Smooth muscle cell (in vitro differentiated cells): Measurements from ENCODE around the gene SEPHS2. TPM values are rescaled to one million over a fixed set of nuclear protein-coding genes. Genes with fewer than 3 reads are reported as not detected.

ENCODE experiments used
- DNase-seq: peaks from one replicate; lab custom pipeline; 2025; ENCODE audit not compliant: unreplicated experiment; lab: John Stamatoyannopoulos, UW
- H2AFZ ChIP-seq: fragments of 200-600 bp; sonication (generic); 2 replicates; pipeline ENCODE4 v1.6.0; 2016; ENCODE audit warnings: antibody characterized with exemption, low read depth, mild to moderate bottlenecking
- H3F3A ChIP-seq: fragments of 200-600 bp; sonication (generic); 2 replicates; pipeline ENCODE4 v1.6.0; 2017; ENCODE audit warnings: antibody characterized with exemption, low read depth
- H3K27ac ChIP-seq: fragments of 200-600 bp; sonication (generic); 2 replicates; pipeline ENCODE4 v1.5.1; 2016; ENCODE audit warnings: low read depth, mild to moderate bottlenecking
- H3K27me3 ChIP-seq: fragments of 200-600 bp; sonication (generic); 2 replicates; pipeline ENCODE4 v1.6.1; 2016; ENCODE audit warnings: low read depth, mild to moderate bottlenecking
- H3K36me3 ChIP-seq: fragments of 200-600 bp; sonication (generic); 2 replicates; pipeline ENCODE4 v1.5.1; 2016; ENCODE audit warnings: low read depth
- H3K4me1 ChIP-seq: fragments of 200-600 bp; sonication (generic); 2 replicates; pipeline ENCODE4 v1.5.1; 2016; ENCODE audit warnings: low read depth
- H3K4me2 ChIP-seq: fragments of 200-600 bp; sonication (generic); 2 replicates; pipeline ENCODE4 v1.6.0; 2016; ENCODE audit warnings: mild to moderate bottlenecking
- H3K4me3 ChIP-seq: fragments of 200-600 bp; sonication (generic); 2 replicates; pipeline ENCODE4 v1.5.1; 2016; ENCODE audit warnings: mild to moderate bottlenecking
- H3K79me2 ChIP-seq: fragments of 200-600 bp; sonication (generic); 2 replicates; pipeline ENCODE4 v1.6.0; 2016; ENCODE audit warnings: low read depth, mild to moderate bottlenecking
- H3K9ac ChIP-seq: fragments of 200-600 bp; sonication (generic); 2 replicates; pipeline ENCODE4 v1.6.0; 2016; ENCODE audit warnings: low read depth
- H3K9me3 ChIP-seq: fragments of 200-600 bp; sonication (generic); replicated peaks from 2 replicates; pipeline ENCODE4 v1.5.1; 2016; ENCODE audit warnings: low read depth
- H4K20me1 ChIP-seq: fragments of 200-600 bp; sonication (generic); 2 replicates; pipeline ENCODE4 v1.6.0; 2016; ENCODE audit warnings: low read depth
- CTCF ChIP-seq: fragments of 200-600 bp; sonication (generic); IDR thresholded peaks from 2 replicates; pipeline ENCODE4 v1.5.1; 2017; ENCODE audit warnings: borderline replicate concordance, mild to moderate bottlenecking, antibody characterized with exemption; ENCODE audit not compliant: insufficient read depth, poor library complexity, severe bottlenecking
- WGBS: methylation state at CpG from one replicate; pipeline ENCODE4 v1.1.7; 2016; ENCODE audit warnings: low lambda C conversion rate; 5-methylcytosine and 5-hydroxymethylcytosine counted together
- polyA plus RNA-seq: library from polyadenylated mRNA; unstranded; fragments of >200 nt; fragmentation: Nextera tagmentation; extraction: Ambion mirVana; gene quantifications from 2 replicates; pipeline ENCODE4 v1.2.1, GENCODE V29; 2016
- total RNA-seq: library from RNA; depleted of rRNA; stranded (reverse); fragments of >200 nt; gene quantifications from 2 replicates; pipeline ENCODE4 v1.2.3, GENCODE V29; 2014

The SEPHS2 gene
- total and polyA plus RNA-seq, 2 experiments from 2014 or later: 12.1 to 26.4 TPM

DNA sequence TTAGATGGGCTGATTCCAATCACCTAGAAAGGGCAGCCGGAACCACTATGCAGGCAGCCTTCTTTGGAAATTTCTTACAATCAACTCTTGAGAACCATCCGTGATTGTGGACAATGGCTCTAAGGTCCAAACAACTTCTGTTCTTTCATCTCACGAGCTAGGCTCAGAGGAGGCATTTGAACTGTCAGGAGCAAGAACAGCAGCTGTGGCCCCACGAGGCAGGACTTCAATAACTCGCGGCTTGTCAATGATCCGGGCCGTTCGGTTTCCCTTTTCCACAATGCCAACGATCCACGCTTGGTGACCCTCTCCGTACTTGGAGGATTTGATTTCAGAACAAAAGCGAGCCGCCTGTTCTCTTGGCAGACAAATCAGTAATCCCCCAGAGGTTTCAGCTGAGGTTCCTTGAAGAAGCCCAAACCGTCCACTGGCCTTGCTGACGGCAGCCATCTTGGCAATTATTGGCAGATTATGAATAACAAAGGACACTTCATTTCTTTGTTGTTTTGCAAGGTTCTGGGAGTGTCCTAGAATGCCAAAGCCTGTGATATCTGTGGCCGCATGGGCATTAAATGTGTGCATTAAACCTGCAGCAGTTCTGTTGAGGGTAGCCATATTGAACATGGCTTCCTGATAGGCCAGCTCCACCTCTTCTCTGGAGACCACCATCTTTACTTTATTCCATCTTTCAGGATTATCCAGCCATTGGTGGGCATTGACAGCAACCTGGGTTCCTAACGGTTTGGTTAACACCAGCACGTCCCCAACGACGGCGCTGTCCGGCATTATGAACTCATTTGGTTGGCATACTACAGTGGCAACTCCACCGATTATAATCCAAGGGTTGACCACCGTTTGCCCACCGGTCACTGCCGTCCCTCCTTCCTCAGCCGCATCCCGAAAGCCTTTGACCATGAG, 1.2 kb downstream of the SEPHS2 start:
- Histone ChIP-seq H3K4me1 (peaks cover 8% of the 10 kb centered on the region), H3K9ac (peak overlapping the region; percentile 97), H3K9me3 (no peaks in the 10 kb centered on the region), H2AFZ (peak overlapping the region; percentile 90), H3K36me3 (no peaks in the 10 kb centered on the region), H3K79me2 (peaks cover 8% of the 10 kb centered on the region), H3K4me2 (peak overlapping the region; percentile 93), H3K27me3 (no peaks in the 10 kb centered on the region), H3K27ac (peak overlapping the region; percentile 97), H3K4me3 (peak overlapping the region; percentile 87), H4K20me1 (peaks cover 4% of the 10 kb centered on the region), H3F3A (no peaks in the 10 kb centered on the region)
- no peak for DNase-seq
- TF ChIP-seq CTCF: no peak
- 97% methylated on average over 29 of the region's 29 CpGs for WGBS

DNA sequence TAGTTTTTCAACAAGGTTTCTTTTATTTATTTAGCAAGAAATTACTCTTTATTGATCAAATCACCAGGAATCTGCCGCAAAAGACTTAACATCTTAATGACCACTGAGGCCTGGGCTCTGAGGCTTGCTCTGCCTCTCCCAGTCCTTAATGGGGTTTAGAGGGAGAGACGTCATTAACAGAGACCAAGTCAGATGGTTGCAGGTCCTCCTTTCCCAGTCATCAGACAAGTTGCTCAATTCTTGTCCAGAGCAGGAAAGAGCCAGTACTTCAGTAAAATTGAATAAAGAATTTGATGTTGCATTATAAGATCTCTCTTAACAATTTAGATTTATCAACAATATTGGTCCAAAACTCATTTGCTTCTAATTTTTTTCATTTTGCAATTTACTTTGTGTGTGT, 2.0 kb downstream of the SEPHS2 start:
- peaks cover 8% of the 10 kb centered on the region for H3K4me1 ChIP-seq
- H2AFZ ChIP-seq: no peak overlapping the region
- no peak overlapping the region for H3K27ac ChIP-seq
- H4K20me1 ChIP-seq: peaks cover 4% of the 10 kb centered on the region
- H3K79me2 ChIP-seq: peaks cover 8% of the 10 kb centered on the region
- no peaks in the 10 kb centered on the region for H3K36me3 ChIP-seq
- H3K4me3 ChIP-seq: no peak overlapping the region
- H3K9ac ChIP-seq: no peak overlapping the region
- no peaks in the 10 kb centered on the region for H3F3A ChIP-seq
- H3K27me3 ChIP-seq: no peaks in the 10 kb centered on the region
- no peak overlapping the region for H3K4me2 ChIP-seq
- WGBS: 86% methylated on average over 2 of the region's 2 CpGs
- H3K9me3 ChIP-seq: no peaks in the 10 kb centered on the region
- no peak for TF ChIP-seq CTCF
- no peak for DNase-seq

GRCh38 chr16:30439720-30440348, 5.8 kb downstream of the SEPHS2 start:
- Histone ChIP-seq H3K4me1 (peaks cover 3% of the 10 kb centered on the region), H3F3A (no peaks in the 10 kb centered on the region), H3K27me3 (no peaks in the 10 kb centered on the region), H3K4me3 (no peak overlapping the region), H3K4me2 (no peak overlapping the region), H2AFZ (no peak overlapping the region), H3K9me3 (no peaks in the 10 kb centered on the region), H3K79me2 (peaks cover 5% of the 10 kb centered on the region), H4K20me1 (peaks cover 4% of the 10 kb centered on the region), H3K36me3 (no peaks in the 10 kb centered on the region), H3K9ac (no peak overlapping the region), H3K27ac (no peak overlapping the region)
- 88% methylated on average over 6 of the region's 6 CpGs for WGBS
- no peak for DNase-seq
- no peak for TF ChIP-seq CTCF
